ENCODE results near the gene PRSS16. TPM values are rescaled to one million over a fixed set of nuclear protein-coding genes. Genes with fewer than 3 reads are reported as not detected.

The PRSS16 gene
- total and polyA plus RNA-seq, 9 of the 15 experiments (the other 6 are each of a cell fraction or from before 2014, with no cell fraction given): 4.5 to 21.3 (median 12.1) TPM

GRCh38 chr6:27224729-27225128, 22.8 kb upstream of the PRSS16 start (continued):
- no peak for TF ChIP-seq ARID4B (CRISPR knock-in tag; IDR thresholded peaks at IDR 0.05)
- peak in 1 of 2 experiments; percentile 92; a peak in 2 of 4 replicates for TF ChIP-seq SRF (CRISPR knock-in tag; IDR thresholded peaks at IDR 0.05)
- peak; percentile 62 for TF ChIP-seq NFIC (IDR thresholded peaks at IDR 0.05)
- TF ChIP-seq PKNOX1 (IDR thresholded peaks at IDR 0.05): peak; percentile 16; the same call in 1 of the 2 replicates
- no peak for TF ChIP-seq ZFX (CRISPR knock-in tag; IDR thresholded peaks at IDR 0.05)

All from K562 (cell line).